Measurements from ENCODE around the gene STYK1.

The STYK1 gene

GRCh38 chr12:10705655-10706054 is 31.8 kb upstream of the STYK1 start:
- Histone ChIP-seq H3K9me3 (ENCODE audit: control insufficient read depth, insufficient read depth, low read length) (no peaks in the 10 kb centered on the region), H3K9ac (ENCODE audit: low read depth, low read length) (no peak overlapping the region), H3K4me1 (ENCODE audit: insufficient read depth, low read length) (no peaks in the 10 kb centered on the region), H3K36me3 (ENCODE audit: insufficient read depth, low read length) (peaks cover 61% of the 10 kb centered on the region)

- peaks cover 37% of the 10 kb centered on the region for H3K36me3 ChIP-seq (ENCODE audit: insufficient read depth, low read length)
- no peak overlapping the region for H3K9ac ChIP-seq (ENCODE audit: low read depth, low read length)
- H3K4me1 ChIP-seq (ENCODE audit: insufficient read depth, low read length) = no peaks in the 10 kb centered on the region
- H3K9me3 ChIP-seq (ENCODE audit: control insufficient read depth, insufficient read depth, low read length) = no peaks in the 10 kb centered on the region
These were observed 28.0 kb upstream of the STYK1 start for GRCh38 chr12:10701843-10702242.

- H3K9me3 ChIP-seq (ENCODE audit: control insufficient read depth, insufficient read depth, low read length) = no peaks in the 10 kb centered on the region
- peaks cover 33% of the 10 kb centered on the region for H3K36me3 ChIP-seq (ENCODE audit: insufficient read depth, low read length)
- H3K4me1 ChIP-seq (ENCODE audit: insufficient read depth, low read length) = no peaks in the 10 kb centered on the region
- H3K9ac ChIP-seq (ENCODE audit: low read depth, low read length) = no peak overlapping the region
These were observed 27.4 kb upstream of the STYK1 start for GRCh38 chr12:10701131-10701681.

GRCh38 chr12:10700581-10700980 is 26.7 kb upstream of the STYK1 start:
- peaks cover 26% of the 10 kb centered on the region for H3K36me3 ChIP-seq (ENCODE audit: insufficient read depth, low read length)
- H3K4me1 ChIP-seq (ENCODE audit: insufficient read depth, low read length) = no peaks in the 10 kb centered on the region
- no peak overlapping the region for H3K9ac ChIP-seq (ENCODE audit: low read depth, low read length)
- no peaks in the 10 kb centered on the region for H3K9me3 ChIP-seq (ENCODE audit: control insufficient read depth, insufficient read depth, low read length)

GRCh38 chr12:10697862-10698261 is 24.0 kb upstream of the STYK1 start:
- peaks cover 15% of the 10 kb centered on the region for H3K36me3 ChIP-seq (ENCODE audit: insufficient read depth, low read length)
- no peaks in the 10 kb centered on the region for H3K9me3 ChIP-seq (ENCODE audit: control insufficient read depth, insufficient read depth, low read length)
- no peaks in the 10 kb centered on the region for H3K4me1 ChIP-seq (ENCODE audit: insufficient read depth, low read length)
- no peak overlapping the region for H3K9ac ChIP-seq (ENCODE audit: low read depth, low read length)

GRCh38 chr12:10697156-10697555 is 23.3 kb upstream of the STYK1 start:
- H3K4me1 ChIP-seq (ENCODE audit: insufficient read depth, low read length) = no peaks in the 10 kb centered on the region
- no peaks in the 10 kb centered on the region for H3K9me3 ChIP-seq (ENCODE audit: control insufficient read depth, insufficient read depth, low read length)
- H3K9ac ChIP-seq (ENCODE audit: low read depth, low read length) = no peak overlapping the region
- H3K36me3 ChIP-seq (ENCODE audit: insufficient read depth, low read length) = peaks cover 15% of the 10 kb centered on the region

GRCh38 chr12:10690906-10691305 is 17.1 kb upstream of the STYK1 start:
- no peak overlapping the region for H3K9ac ChIP-seq (ENCODE audit: low read depth, low read length)
- H3K36me3 ChIP-seq (ENCODE audit: insufficient read depth, low read length) = no peaks in the 10 kb centered on the region; the same call in 1 of the 2 replicates
- no peaks in the 10 kb centered on the region for H3K9me3 ChIP-seq (ENCODE audit: control insufficient read depth, insufficient read depth, low read length)
- H3K4me1 ChIP-seq (ENCODE audit: insufficient read depth, low read length) = no peaks in the 10 kb centered on the region

GRCh38 chr12:10689146-10689545 is 15.3 kb upstream of the STYK1 start:
- no peaks in the 10 kb centered on the region; the same call in 1 of the 2 replicates for H3K36me3 ChIP-seq (ENCODE audit: insufficient read depth, low read length)
- no peaks in the 10 kb centered on the region for H3K4me1 ChIP-seq (ENCODE audit: insufficient read depth, low read length)
- H3K9ac ChIP-seq (ENCODE audit: low read depth, low read length) = no peak overlapping the region
- no peaks in the 10 kb centered on the region for H3K9me3 ChIP-seq (ENCODE audit: control insufficient read depth, insufficient read depth, low read length)

GRCh38 chr12:10688042-10688441 is 14.2 kb upstream of the STYK1 start:
- Histone ChIP-seq H3K9me3 (ENCODE audit: control insufficient read depth, insufficient read depth, low read length) (no peaks in the 10 kb centered on the region), H3K4me1 (ENCODE audit: insufficient read depth, low read length) (no peaks in the 10 kb centered on the region), H3K9ac (ENCODE audit: low read depth, low read length) (no peak overlapping the region), H3K36me3 (ENCODE audit: insufficient read depth, low read length) (no peaks in the 10 kb centered on the region; the same call in 1 of the 2 replicates)

GRCh38 chr12:10672231-10672868 is 1.5 kb downstream of the STYK1 start:
- H3K36me3 ChIP-seq (ENCODE audit: insufficient read depth, low read length) = no peaks in the 10 kb centered on the region; the same call in 1 of the 2 replicates
- peaks cover 4% of the 10 kb centered on the region; the same call in 1 of the 2 replicates for H3K4me1 ChIP-seq (ENCODE audit: insufficient read depth, low read length)
- H3K9me3 ChIP-seq (ENCODE audit: control insufficient read depth, insufficient read depth, low read length) = no peaks in the 10 kb centered on the region
- no peak overlapping the region for H3K9ac ChIP-seq (ENCODE audit: low read depth, low read length)

- Histone ChIP-seq H3K4me1 (ENCODE audit: insufficient read depth, low read length) (no peaks in the 10 kb centered on the region), H3K9ac (ENCODE audit: low read depth, low read length) (no peak overlapping the region), H3K9me3 (ENCODE audit: control insufficient read depth, insufficient read depth, low read length) (no peaks in the 10 kb centered on the region), H3K36me3 (ENCODE audit: insufficient read depth, low read length) (no peaks in the 10 kb centered on the region; the same call in 1 of the 2 replicates)
These were observed 4.3 kb downstream of the STYK1 start for GRCh38 chr12:10669533-10669932.

- no peak overlapping the region for H3K9ac ChIP-seq (ENCODE audit: low read depth, low read length)
These were observed 5.3 kb downstream of the STYK1 start for GRCh38 chr12:10668526-10668925.

GRCh38 chr12:10667581-10667980 is 6.3 kb downstream of the STYK1 start:
- Histone ChIP-seq H3K4me1 (ENCODE audit: insufficient read depth, low read length) (no peaks in the 10 kb centered on the region), H3K9me3 (ENCODE audit: control insufficient read depth, insufficient read depth, low read length) (no peaks in the 10 kb centered on the region), H3K36me3 (ENCODE audit: insufficient read depth, low read length) (no peaks in the 10 kb centered on the region; the same call in 1 of the 2 replicates)

More at GRCh38 chr12:10668526-10668925, 5.3 kb downstream of the STYK1 start:
- no peaks in the 10 kb centered on the region; the same call in 1 of the 2 replicates for H3K36me3 ChIP-seq (ENCODE audit: insufficient read depth, low read length)
- H3K4me1 ChIP-seq (ENCODE audit: insufficient read depth, low read length) = no peaks in the 10 kb centered on the region
- H3K9me3 ChIP-seq (ENCODE audit: control insufficient read depth, insufficient read depth, low read length) = no peaks in the 10 kb centered on the region

GRCh38 chr12:10664499-10664898 is 9.4 kb downstream of the STYK1 start:
- no peak overlapping the region for H3K9ac ChIP-seq (ENCODE audit: low read depth, low read length)
- H3K36me3 ChIP-seq (ENCODE audit: insufficient read depth, low read length) = no peaks in the 10 kb centered on the region
- no peaks in the 10 kb centered on the region for H3K9me3 ChIP-seq (ENCODE audit: control insufficient read depth, insufficient read depth, low read length)
- H3K4me1 ChIP-seq (ENCODE audit: insufficient read depth, low read length) = no peaks in the 10 kb centered on the region

More at GRCh38 chr12:10667581-10667980, 6.3 kb downstream of the STYK1 start:
- H3K9ac ChIP-seq (ENCODE audit: low read depth, low read length) = no peak overlapping the region

- Histone ChIP-seq H3K4me1 (ENCODE audit: insufficient read depth, low read length) (no peaks in the 10 kb centered on the region), H3K36me3 (ENCODE audit: insufficient read depth, low read length) (no peaks in the 10 kb centered on the region), H3K9me3 (ENCODE audit: control insufficient read depth, insufficient read depth, low read length) (no peaks in the 10 kb centered on the region), H3K9ac (ENCODE audit: low read depth, low read length) (no peak overlapping the region)
These were observed 10.0 kb downstream of the STYK1 start for GRCh38 chr12:10663869-10664268.
